ENCODE measurements around the gene OR2V2.
"Not testable (repeated sequence)": the region's sequence is repeated elsewhere in the genome, so short reads cannot be mapped to it uniquely, and the experiment has no call there.

The OR2V2 gene, protein sequence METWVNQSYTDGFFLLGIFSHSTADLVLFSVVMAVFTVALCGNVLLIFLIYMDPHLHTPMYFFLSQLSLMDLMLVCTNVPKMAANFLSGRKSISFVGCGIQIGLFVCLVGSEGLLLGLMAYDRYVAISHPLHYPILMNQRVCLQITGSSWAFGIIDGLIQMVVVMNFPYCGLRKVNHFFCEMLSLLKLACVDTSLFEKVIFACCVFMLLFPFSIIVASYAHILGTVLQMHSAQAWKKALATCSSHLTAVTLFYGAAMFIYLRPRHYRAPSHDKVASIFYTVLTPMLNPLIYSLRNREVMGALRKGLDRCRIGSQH

GRCh38 chr5:181146927-181147636 lies at the start of gene OR2V2:
Gene OR2V2, plus strand, starts transcription at chr5:181147586. Its CDS starts 7,357 bp downstream, at chr5:181154943.
- not testable (repeated sequence) for H3K9me3 ChIP-seq (ENCODE audit: insufficient read depth, low read depth, low read length); H3K9me2 ChIP-seq (replicated peaks; ENCODE audit: low read depth, low read length); H3F3A ChIP-seq (ENCODE audit: low read depth); H3K27me3 ChIP-seq (ENCODE audit: insufficient read depth, low read length, poor library complexity, severe bottlenecking); H3K79me2 ChIP-seq (ENCODE audit: insufficient read depth, low read length); H3K4me2 ChIP-seq (ENCODE audit: low read depth, low read length, poor library complexity, severe bottlenecking); H4K20me1 ChIP-seq (ENCODE audit: insufficient read depth, low read length, poor library complexity, severe bottlenecking); H3K36me3 ChIP-seq (ENCODE audit: insufficient read depth, low read length); H3K9ac ChIP-seq (ENCODE audit: low read depth, low read length, poor library complexity, severe bottlenecking); H2AFZ ChIP-seq (ENCODE audit: low read length); H3K4me3 ChIP-seq (ENCODE audit: low read length, poor library complexity, severe bottlenecking); H3K4me1 ChIP-seq (ENCODE audit: insufficient read depth, low read length, poor library complexity, severe bottlenecking)

DNA sequence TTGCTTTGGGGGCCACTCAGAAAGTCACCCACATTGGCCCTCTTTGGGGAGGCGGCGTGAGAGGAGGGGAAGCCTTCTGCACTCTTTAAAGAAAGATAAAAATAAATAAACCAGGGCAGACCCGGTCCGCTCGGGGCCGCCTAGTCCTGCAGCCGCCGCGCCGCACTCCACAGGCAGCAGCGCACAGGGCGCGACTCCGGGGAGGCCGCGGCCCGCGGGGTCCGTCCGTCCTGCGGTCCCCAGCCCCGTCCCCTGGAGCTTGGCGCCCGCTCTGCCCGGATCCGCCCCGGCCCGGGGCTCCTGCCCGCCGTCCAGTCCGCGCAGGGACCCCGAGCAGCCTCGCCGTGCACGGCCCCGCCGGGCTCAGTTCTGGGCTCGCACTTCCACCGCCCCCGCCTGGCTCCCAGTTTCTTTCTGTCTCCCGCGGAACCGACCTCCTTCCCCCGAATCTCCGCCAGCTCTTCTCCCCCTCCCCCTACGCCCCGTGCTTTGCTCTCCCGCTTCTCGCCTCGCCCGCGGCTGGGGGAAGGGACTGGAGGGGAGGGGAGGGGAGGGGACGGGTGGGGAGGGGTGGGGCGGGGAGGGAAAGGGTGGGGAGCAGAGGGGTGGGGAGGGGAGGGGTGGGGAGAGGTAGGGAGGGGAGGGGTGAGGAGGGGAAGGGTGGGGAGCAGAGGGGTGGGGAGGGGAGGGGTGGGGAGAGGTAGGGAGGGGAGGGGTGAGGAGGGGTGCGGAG lies 49.5 kb upstream of the OR2V2 start:
- H3K79me2 ChIP-seq (ENCODE audit: insufficient read depth, low read length), result not testable (repeated sequence)

DNA sequence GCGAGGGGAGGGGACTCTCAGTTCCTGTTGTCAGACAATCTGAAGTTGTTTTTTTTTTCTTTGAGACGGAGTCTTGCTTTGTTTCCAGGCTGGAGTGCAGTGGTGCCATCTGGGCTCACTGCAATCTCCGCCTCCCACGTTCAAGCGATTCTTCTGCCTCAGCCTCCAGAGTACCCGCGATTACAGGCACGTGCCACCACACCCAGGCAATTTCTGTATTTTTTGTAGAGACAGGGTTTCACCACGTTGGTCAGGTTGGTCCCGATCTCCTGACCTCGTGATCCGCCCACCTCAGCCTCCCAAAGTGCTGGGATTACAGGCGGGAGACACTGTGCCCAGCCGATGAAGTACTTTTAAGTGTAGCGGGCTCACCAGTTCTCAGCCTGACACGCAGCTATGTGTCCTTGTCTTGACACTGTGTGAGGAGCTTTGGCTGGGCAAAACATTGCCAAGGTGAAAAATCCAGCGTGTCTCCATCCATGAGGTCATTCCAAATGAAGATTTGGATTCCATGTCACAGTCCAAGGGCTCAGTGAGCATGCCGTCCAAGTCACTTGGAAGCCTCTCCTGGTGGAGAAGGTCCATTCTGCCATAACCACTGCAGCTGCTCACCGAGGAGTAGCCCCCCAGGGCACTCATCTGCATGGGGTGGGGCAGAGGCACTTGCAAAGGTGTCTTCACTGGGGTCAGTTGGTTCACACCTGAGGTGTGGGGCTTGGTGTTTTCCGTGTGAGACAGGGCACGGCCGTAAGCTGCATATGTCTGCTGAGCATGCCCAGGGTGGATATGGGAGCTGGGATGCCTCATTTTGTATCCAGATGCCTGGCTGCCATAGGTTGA lies 48.4 kb upstream of the OR2V2 start:
- H3K36me3 ChIP-seq (ENCODE audit: insufficient read depth, low read length), result no peaks in the 10 kb centered on the region
- no peak overlapping the region for H3K4me2 ChIP-seq (ENCODE audit: low read depth, low read length, poor library complexity, severe bottlenecking)
- H3K9ac ChIP-seq (ENCODE audit: low read depth, low read length, poor library complexity, severe bottlenecking), result no peak overlapping the region
- H3K4me1 ChIP-seq (ENCODE audit: insufficient read depth, low read length, poor library complexity, severe bottlenecking), result no peaks in the 10 kb centered on the region
- H3K9me2 ChIP-seq (replicated peaks; ENCODE audit: low read depth, low read length), result no peaks in the 10 kb centered on the region
- no peak overlapping the region for H2AFZ ChIP-seq (ENCODE audit: low read length)
- TF ChIP-seq, protein P1, sequence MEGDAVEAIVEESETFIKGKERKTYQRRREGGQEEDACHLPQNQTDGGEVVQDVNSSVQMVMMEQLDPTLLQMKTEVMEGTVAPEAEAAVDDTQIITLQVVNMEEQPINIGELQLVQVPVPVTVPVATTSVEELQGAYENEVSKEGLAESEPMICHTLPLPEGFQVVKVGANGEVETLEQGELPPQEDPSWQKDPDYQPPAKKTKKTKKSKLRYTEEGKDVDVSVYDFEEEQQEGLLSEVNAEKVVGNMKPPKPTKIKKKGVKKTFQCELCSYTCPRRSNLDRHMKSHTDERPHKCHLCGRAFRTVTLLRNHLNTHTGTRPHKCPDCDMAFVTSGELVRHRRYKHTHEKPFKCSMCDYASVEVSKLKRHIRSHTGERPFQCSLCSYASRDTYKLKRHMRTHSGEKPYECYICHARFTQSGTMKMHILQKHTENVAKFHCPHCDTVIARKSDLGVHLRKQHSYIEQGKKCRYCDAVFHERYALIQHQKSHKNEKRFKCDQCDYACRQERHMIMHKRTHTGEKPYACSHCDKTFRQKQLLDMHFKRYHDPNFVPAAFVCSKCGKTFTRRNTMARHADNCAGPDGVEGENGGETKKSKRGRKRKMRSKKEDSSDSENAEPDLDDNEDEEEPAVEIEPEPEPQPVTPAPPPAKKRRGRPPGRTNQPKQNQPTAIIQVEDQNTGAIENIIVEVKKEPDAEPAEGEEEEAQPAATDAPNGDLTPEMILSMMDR (conservative IDR thresholded peaks at IDR 0.05; ENCODE audit: low read length), result no peak
- TF ChIP-seq EZH2phosphoT487 (IDR thresholded peaks at IDR 0.05; ENCODE audit: borderline replicate concordance), result no peak
- no peaks in the 10 kb centered on the region for H3K79me2 ChIP-seq (ENCODE audit: insufficient read depth, low read length)
- H3K9me3 ChIP-seq (ENCODE audit: insufficient read depth, low read depth, low read length), result no peaks in the 10 kb centered on the region
- H4K20me1 ChIP-seq (ENCODE audit: insufficient read depth, low read length, poor library complexity, severe bottlenecking), result no peaks in the 10 kb centered on the region
- H3K27me3 ChIP-seq (ENCODE audit: insufficient read depth, low read length, poor library complexity, severe bottlenecking), result no peaks in the 10 kb centered on the region
- H3F3A ChIP-seq (ENCODE audit: low read depth), result no peaks in the 10 kb centered on the region
- no peak overlapping the region for H3K4me3 ChIP-seq (ENCODE audit: low read length, poor library complexity, severe bottlenecking)

More for the DNA sequence above, 49.5 kb upstream of the OR2V2 start:
- not testable (repeated sequence) for H3K36me3 ChIP-seq (ENCODE audit: insufficient read depth, low read length); H3F3A ChIP-seq (ENCODE audit: low read depth); H3K27me3 ChIP-seq (ENCODE audit: insufficient read depth, low read length, poor library complexity, severe bottlenecking); H2AFZ ChIP-seq (ENCODE audit: low read length); H3K9me2 ChIP-seq (replicated peaks; ENCODE audit: low read depth, low read length); H3K9ac ChIP-seq (ENCODE audit: low read depth, low read length, poor library complexity, severe bottlenecking); H3K4me1 ChIP-seq (ENCODE audit: insufficient read depth, low read length, poor library complexity, severe bottlenecking); H3K4me3 ChIP-seq (ENCODE audit: low read length, poor library complexity, severe bottlenecking); H3K9me3 ChIP-seq (ENCODE audit: insufficient read depth, low read depth, low read length); H3K4me2 ChIP-seq (ENCODE audit: low read depth, low read length, poor library complexity, severe bottlenecking); H4K20me1 ChIP-seq (ENCODE audit: insufficient read depth, low read length, poor library complexity, severe bottlenecking)

Data from Loucy (cell line).